HG02970 (cell line): Measurements from ENCODE around the gene SNX13.

ENCODE experiments used
- ATAC-seq: cut with Tn5 transposase; IDR thresholded peaks from one replicate; pipeline ENCODE4 v1.9.1; 2021; ENCODE audit warnings: mild to moderate bottlenecking, moderate library complexity, moderate number of reproducible peaks; ENCODE audit not compliant: unreplicated experiment, low FRiP score

SNX13 gene

GRCh38 chr7:17940302-17940883 lies at the start of gene SNX13:
TSS of gene SNX13 (minus strand) at chr7:17940494. CDS start at chr7:17940295, 199 bp downstream.
- peak; percentile 98 for ATAC-seq

- no peak for ATAC-seq
Measured at GRCh38 chr7:17989546-17989945, 49.3 kb upstream of the SNX13 start.

DNA sequence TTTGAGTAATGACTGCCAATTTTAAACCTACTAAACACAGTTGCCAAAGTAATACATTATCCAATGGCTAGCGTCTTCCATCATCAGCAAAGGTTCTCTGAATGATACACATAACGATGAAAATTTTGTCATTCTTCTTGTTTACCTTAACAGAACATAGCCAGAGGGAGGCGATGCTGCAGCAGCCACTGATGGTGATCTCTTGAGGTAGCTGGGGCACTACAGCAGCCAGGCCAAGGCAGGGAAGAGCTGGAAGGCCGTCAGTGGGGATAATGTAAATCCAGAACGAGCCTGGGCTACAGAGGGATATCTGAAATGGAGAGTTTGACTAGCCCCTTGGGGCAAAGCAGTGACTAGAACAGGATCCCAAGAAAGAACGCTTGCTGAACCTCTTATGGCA lies 48.6 kb upstream of the SNX13 start:
- ATAC-seq, result no peak

DNA sequence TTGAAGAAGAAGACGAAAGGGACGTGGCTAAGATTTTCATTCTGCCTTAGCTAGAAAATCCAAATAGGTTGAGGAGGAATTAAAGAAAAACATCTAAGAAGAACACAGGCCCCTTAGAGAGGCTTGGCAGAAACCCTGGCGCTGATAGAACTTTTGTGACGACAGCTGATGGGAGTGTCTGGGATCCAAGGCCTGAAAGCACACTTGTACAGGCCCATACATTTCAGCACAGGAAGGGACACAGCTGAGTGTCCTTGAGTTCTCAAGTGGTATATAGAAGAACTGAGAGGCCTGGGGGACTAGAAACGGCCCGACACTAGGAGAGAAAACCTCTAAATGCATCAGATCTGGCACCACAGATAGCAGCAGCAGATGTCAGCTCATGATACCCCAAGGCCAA lies 47.8 kb upstream of the SNX13 start:
- ATAC-seq, result no peak

DNA sequence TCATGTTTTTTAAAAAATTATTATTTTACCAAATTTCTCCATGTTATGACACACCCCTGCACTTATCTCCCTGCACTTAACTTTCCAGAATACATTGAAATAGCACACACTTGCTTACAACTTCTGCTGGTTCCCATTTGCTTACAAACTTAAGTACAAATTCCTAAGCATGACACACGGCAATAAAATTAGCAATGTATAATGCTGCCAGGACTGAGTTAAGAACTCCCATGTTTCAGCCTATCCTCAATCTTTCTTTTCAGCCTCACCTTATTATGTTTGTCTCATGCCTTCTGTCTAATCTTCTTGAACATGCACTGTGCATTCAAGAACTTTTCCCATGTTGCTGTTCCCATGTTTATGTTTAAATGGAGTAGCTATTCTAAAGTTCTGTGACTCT lies 46.6 kb upstream of the SNX13 start:
- ATAC-seq, result no peak

- ATAC-seq, result no peak
Measured at GRCh38 chr7:17985473-17986239, 45.4 kb upstream of the SNX13 start.

DNA sequence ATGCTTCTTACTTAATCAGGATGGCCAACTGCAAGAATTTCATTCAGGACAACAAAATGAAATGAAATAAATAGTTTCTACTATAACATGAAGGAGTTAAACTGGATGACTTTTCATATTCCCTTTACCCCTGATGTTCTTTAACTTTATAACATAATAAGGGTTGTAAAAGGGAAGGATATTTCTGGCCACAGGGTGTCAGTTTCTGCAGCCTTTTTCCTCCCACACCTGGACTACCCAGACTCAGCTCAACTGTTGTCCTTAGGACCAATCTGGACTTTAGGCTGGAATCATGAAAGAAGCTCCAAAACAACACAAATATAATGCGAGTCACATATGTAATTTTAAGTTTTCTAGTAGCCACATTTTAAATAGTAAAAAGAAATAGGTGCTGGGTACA lies 44.0 kb upstream of the SNX13 start:
- ATAC-seq, result no peak

DNA sequence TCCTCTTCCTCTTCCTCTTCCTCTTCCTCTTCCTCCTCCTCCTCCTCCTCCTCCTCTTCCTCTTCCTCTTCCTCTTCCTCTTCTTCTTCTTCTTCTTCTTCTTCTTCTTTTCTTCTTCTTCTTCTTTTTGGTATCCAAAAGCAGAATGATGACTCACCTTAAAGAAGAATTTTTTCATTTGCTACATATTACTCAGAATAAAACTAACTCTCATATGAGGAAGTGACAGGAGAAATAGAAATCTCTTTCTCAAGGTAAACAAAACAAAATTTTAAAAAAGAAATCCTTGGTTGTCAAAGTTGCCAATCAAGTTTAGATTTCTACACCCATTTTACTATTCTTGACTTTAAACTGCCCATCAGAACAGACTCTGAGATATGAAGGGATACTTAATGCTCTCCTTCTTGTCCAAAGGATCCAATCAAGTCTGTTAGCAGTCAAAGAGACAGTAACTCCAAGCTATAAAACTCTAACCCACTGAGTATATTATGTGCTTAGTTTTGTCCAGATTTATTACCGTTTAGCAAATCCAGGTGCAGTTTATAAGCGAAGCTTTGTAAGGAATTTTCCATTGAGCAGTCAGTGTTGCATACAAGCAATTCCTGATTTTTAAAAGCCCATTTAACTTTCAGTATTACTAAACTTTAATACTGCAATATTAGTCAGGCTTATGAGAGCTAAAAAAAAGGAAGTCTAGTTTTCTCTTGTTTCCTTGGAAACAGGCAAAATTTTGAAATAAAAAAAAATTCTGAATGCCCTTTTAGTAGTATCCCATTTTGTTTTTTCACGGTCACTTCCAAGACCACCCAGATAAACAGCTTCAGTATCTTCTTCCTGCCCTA lies 43.1 kb upstream of the SNX13 start:
- ATAC-seq, result no peak

GRCh38 chr7:17976952-17977351 lies 36.7 kb upstream of the SNX13 start:
- no peak for ATAC-seq

DNA sequence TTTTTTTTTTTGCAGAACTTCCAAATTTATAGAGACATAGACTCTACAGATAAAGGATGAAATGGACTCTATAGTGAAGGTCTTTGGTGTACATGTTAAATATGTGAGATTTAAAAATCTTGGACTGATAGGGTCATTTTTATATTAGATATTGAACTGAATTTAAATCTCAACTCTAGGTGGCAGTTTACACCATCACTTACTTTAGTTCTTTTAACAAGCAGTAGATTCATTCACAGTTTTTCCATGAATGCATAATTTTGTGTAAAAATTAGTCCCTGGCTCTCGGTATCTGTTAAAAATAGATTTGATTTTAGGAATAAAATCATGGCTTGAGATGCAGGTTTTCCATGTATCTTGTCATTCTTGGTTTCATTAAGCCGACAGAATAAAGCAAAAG lies 31.1 kb upstream of the SNX13 start:
- no peak for ATAC-seq

DNA sequence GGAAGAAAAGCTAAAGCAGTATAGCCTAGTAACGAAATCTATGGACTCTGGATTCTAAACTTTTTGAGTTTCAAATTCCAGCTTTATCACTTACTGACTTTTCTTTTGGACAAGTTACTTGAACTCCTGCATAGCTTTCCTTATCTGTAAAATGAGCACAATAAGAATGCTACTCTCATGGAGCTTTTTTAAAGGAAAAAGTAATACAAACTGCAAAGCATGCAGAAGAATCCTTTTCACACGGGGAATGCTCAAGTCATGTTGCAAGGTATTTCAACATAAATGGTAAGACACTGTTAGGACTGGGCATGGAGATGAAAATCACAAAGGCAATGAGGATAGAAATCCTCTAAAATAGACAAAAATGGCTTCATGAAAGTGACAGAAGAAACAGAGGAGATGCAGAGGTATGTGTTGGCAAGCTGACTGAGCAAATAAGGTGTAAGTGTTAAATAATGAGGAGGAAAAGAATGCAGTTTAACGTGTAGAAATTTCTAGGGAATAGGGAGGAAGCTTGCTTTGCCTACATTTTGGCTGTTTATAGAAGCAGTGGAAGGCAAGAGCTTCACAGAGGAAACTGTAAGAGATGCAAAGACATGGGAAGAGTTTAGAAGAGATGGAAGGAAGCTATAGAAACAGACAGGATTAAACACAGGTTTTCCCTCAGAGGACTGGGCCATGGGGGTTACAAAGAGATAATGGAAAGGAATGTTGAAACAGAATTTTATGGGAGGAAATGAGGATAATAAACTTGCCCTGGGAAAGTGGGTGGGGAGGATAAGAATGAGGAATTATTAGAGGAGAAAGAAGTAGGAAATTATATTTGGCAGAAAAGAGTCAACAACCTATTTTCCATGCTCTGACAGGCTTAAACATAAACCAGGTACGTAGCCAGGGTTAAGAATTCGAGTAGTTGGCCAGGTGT lies 28.8 kb upstream of the SNX13 start:
- no peak for ATAC-seq

DNA sequence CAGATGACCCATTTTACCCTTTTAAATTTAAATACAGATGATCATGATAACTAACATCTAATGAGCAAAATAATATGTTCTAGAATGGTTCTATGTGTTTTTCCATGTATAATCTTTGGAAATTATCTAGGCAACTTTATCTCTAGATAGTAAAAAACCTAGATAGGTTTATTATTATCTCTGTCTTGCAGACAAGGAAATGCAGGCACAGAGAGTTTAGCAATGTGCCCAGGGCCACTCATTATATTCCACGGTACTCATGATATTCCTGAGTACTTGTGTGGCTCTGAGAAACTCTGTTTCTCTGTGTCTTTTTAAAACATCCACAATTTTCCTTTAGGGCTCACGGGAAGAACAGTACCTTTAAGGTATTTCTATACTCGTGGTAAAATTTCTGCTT lies 26.4 kb upstream of the SNX13 start:
- no peak for ATAC-seq

GRCh38 chr7:17965603-17966002 lies 25.3 kb upstream of the SNX13 start:
- ATAC-seq, result no peak

- ATAC-seq, result no peak
Measured at GRCh38 chr7:17963281-17963680, 23.0 kb upstream of the SNX13 start.

- ATAC-seq, result no peak
Measured at GRCh38 chr7:17962652-17963051, 22.4 kb upstream of the SNX13 start.

- ATAC-seq, result no peak
Measured at GRCh38 chr7:17957871-17958270, 17.6 kb upstream of the SNX13 start.

DNA sequence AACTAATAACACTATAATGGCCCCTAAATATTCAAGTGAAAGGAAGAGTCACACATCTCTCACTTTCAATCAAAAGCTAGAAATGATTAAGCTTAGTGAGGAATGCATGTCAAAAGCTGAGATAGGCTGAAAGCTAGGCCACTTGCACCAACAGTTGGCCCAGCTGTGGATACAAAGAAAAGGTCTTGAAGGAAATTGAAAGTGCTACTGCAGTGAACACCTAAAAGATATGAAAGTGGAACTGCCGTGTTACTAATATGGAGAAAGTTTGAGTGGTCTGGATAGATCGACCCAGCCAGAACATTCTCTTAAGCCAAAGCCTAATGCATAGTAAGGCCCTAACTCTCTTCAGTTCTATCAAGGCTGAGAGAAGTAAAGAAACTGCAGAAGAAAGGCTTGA lies 12.1 kb upstream of the SNX13 start:
- peak; percentile 99 for ATAC-seq

DNA sequence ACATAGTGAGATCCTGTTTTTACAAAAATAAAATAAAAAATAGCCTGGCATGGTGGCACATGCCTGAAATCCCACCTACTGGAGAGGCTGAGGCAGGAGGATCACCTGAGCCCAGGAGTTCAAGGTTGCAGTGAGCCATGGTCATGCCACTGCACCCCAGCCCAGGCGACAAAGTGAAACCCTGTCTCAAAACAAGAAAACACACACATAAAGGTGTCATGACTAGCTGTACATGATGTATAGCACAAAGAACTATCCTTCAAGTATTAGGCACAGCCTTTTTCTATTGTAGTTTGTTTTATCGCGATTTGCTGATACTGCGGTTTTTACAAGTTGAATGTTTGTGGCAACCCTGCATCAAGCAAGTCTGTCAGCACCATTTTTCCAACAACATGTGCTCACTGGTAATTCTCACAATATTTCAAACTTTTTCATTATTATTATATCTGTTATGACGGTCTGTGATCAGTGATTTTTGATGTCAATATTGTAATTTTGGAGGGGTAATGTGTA lies 11.5 kb upstream of the SNX13 start:
- no peak for ATAC-seq

- no peak for ATAC-seq
Measured at GRCh38 chr7:17948526-17949238, 8.4 kb upstream of the SNX13 start.

DNA sequence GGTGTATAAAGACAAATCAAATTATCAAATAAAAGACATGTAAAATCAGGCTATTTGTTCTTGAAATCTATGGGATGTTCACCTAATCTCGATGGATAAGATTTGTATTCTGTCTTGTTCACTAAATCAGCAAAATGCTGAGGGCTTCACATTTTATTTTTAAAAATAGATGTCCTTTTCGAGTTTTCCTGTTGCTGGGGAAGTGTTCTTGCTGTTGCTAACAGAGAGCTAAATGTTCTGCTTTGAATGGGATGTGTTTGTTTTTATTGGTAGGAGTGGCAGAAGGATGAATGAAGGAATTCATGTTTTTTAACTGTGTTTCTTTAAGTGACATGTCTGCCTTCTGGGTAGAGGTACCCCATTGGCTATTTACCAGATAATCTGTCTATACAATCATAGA lies 7.3 kb upstream of the SNX13 start:
- ATAC-seq, result no peak
